Stimulated activated CD4-positive, alpha-beta T cell treated with anti-CD3 and anti-CD28 coated beads, Interleukin-12 subunit alpha, Interleukin-12 subunit beta, amount 100 ng/mL, for 48 hours (primary cell): Measurements from ENCODE around the gene PCDHAC1.

Experiments used
- DNase-seq, 3 donors: peaks; one replicate each; pipeline ENCODE4 v3.0.0-alpha.2; 2020; ENCODE audit warnings: low read depth in 2 of 3, low spot score in 1 of 3

The PCDHAC1 gene

DNA sequence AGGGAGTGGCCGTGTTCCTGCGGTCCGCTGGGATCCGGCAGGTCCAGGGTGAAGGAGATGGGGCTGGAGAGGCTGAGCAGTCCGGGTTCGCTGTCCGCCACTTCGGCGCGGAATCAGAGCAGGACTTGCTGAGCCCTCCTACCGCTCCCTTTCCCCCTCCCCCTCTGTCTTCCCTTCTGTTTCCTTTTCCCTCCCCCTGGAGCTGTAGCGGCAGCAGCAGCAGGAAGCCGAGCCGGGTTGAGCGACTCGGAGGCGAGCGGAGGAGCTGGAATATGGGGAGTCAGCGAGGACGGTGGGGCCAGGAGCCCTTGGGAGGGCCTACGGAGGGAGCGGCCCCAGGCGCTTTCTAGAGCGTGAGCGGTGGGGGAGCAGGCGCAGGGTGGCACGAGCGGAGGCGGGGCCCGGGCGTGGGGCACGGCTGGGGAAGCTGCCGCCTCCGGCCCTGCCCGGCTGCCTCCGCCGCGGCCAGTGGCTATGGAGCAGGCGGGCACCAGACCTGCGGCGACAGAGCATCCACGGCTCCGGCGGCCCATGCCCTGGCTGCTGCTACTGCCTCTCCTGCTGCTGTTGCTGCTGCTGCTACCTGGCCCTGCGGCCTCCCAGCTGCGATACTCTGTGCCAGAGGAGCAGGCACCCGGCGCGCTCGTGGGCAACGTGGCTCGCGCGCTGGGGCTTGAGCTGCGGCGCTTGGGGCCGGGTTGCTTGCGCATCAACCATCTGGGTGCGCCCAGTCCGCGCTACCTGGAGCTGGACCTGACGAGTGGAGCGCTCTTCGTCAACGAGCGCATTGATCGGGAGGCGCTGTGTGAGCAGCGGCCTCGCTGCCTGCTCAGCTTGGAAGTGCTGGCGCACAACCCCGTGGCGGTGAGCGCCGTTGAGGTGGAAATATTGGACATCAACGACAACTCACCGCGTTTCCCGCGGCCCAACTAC, 40.5 kb downstream of the PCDHAC1 start, which contains the start of gene PCDHAC2:
PCDHAC2 (plus strand) TSS at position 184 of the 933 bp plus-strand sequence; CDS start at position 475, 291 bp downstream.
- no peak for DNase-seq

DNA sequence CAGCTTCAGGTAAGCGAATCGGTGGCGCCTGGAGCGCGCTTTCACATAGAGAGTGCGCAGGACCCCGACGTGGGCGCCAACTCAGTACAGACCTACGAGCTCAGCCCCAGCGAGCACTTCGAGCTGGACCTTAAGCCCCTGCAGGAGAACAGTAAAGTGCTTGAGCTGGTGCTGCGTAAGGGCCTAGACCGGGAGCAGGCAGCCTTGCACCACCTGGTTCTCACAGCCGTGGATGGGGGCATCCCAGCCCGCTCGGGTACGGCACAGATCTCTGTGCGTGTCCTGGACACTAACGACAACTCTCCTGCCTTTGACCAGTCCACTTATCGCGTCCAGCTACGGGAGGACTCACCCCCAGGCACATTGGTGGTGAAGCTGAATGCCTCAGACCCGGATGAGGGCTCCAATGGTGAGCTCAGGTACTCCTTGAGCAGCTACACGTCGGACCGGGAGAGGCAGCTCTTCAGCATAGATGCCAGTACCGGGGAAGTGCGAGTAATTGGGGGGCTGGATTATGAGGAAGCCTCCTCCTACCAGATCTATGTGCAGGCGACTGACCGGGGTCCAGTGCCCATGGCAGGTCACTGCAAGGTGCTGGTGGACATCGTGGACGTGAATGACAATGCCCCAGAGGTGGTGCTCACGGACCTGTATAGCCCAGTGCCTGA, 41.3 kb downstream of the PCDHAC1 start:
- DNase-seq = no peak

DNA sequence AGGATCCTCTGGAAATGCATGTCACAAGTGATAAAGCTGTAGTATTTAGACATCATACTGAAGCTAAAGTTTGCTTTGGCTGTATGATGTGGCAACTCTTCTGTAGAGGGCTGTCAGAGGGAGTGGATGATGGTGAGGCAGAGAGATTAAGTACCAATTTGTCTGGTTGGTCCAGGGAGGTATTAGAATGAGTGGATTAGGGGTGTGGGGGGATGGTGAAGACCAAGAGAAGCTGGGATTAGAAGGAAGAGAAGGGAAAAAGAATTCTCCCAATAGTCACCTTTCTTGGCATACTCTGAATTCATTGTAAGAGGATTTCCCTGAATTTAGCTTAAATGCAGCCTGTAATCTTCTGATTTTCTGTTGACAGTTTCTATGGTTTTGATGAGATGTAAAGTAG, 43.8 kb downstream of the PCDHAC1 start:
- no peak for DNase-seq

DNA sequence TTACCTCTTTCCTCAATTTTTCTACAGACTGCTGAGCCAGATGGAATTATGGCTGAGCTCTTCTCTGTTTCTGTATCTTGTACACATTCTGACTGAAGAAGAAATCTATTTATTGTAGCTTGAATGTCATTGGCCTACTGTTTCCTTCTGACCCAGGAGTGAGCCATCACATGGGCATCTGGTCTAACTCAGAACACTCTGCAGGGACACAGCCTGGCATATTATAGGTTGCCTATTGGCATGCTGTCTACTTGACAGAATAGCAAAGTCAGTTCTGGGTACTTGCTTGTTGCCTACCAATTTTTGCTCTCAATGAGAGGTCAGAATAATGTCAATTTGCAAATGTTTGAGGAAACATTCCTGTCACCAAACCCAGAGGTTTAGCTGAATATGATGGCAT, 47.5 kb downstream of the PCDHAC1 start:
- no peak for DNase-seq

DNA sequence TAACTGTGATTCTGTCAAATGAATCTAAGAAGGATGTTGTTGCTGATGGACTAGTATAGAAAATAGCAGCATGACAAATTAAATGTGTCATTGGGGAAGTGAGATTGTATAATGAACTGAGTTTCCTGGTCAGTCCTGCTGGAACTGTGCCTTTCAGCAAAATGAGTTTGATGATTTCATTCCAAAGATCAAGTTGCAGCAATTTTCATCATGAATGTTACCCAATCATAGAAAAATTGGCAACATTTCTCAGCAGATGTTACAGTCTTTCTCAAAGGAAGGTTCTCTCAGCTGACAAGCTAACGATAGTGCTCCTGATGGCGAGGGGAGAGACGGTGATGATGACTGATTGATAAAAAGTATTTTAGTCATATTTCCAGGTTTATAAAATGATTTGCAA, 50.9 kb downstream of the PCDHAC1 start:
- DNase-seq = no peak

DNA sequence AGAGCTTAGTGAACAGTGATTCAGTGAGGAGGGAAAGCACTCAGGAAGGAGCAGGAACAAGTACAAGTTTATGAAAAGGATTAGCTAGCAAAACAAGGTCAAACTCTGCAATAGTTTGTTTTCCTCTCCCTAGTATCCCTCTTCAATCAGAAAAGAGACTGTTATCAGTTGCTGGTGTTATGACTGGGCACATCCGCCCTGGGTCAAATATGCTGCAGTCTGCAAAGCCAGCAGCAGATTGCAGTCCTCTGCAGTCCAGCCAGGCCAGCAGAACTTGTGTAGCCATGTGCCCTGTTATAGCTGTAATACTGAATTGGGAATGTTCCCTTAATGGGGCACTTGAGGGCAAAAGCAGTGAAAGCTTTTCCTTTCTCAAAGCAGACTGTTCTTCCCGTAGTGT, 52.2 kb downstream of the PCDHAC1 start:
- no peak for DNase-seq

DNA sequence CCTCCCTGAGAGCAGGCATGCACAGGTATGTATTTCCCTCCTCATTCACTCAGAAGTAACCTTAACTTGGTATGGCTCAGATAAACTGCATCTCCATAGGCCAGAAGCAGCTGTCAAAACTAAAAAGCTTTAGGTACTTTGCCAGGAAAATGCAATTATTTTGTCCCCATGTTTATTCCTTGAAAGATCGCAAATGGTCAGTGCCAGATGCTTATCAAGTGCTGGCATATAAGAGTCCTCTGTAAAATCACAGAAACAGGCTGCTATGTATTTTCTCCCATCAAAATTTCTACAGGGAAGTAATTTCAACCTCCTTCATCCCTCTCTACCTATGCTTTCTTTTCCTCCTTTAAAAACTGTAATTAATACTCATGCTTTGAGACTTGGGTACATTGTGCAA, 52.9 kb downstream of the PCDHAC1 start:
- DNase-seq = no peak
